WTC11 (cell line): Measurements from ENCODE around the gene NRG2. TPM values are rescaled to one million over a fixed set of nuclear protein-coding genes. Genes with fewer than 3 reads are reported as not detected.

Experiments used
- ATAC-seq: fragments of 200-7000 bp; cut with Tn5 transposase; 2 replicates; pipeline ENCODE4 v1.10.0; 2021; ENCODE audit warnings: mild to moderate bottlenecking, moderate library complexity
- CTCF ChIA-PET: fragments of 300-600 bp; sonication (Branson Sonifier 250); formaldehyde crosslinking; loops from one replicate; lab custom pipeline; 2021; ENCODE audit warnings: antibody characterized with exemption; lab: Charles Lee
- POLR2A ChIA-PET: fragments of 350-600 bp; sonication (Branson Sonifier 250); formaldehyde crosslinking; loops from one replicate; lab custom pipeline; 2021; ENCODE audit warnings: antibody characterized with exemption; lab: Charles Lee
- DNase-seq: peaks from one replicate; pipeline ENCODE4 v3.0.0; 2021; ENCODE audit warnings: low spot score
- H3K27ac Mint-ChIP-seq: 2 replicates; pipeline ENCODE4 v1.8.0; 2021; ENCODE audit warnings: mixed read lengths
- H3K27me3 Mint-ChIP-seq: 2 replicates; pipeline ENCODE4 v1.8.0; 2021; ENCODE audit warnings: low read depth, mild to moderate bottlenecking, moderate library complexity, mixed read lengths
- H3K36me3 Mint-ChIP-seq: 2 replicates; pipeline ENCODE4 v1.8.0; 2021; ENCODE audit warnings: mixed read lengths
- H3K4me1 Mint-ChIP-seq: 2 replicates; pipeline ENCODE4 v1.8.0; 2022; ENCODE audit warnings: mixed read lengths
- H3K4me3 Mint-ChIP-seq: 2 replicates; pipeline ENCODE4 v1.8.0; 2021; ENCODE audit warnings: mild to moderate bottlenecking, moderate library complexity, mixed read lengths
- H3K9me3 Mint-ChIP-seq: 2 replicates; pipeline ENCODE4 v1.8.0; 2021; ENCODE audit warnings: mixed read lengths
- ATF1 ChIP-seq: sonication (generic); formaldehyde crosslinking; IDR thresholded peaks from 2 replicates; pipeline ENCODE4 v1.8.1; 2023; ENCODE audit warnings: mild to moderate bottlenecking, moderate library complexity, missing genetic modification reagents
- CREB1 ChIP-seq: sonication (generic); formaldehyde crosslinking; IDR thresholded peaks from 2 replicates; pipeline ENCODE4 v1.8.0; 2023; ENCODE audit warnings: mild to moderate bottlenecking, missing genetic modification reagents
- GABPB1 ChIP-seq: sonication (generic); formaldehyde crosslinking; IDR thresholded peaks from 2 replicates; pipeline ENCODE4 v1.8.1; 2023; ENCODE audit warnings: mild to moderate bottlenecking, missing genetic modification reagents
- JAZF1 ChIP-seq: fragments of 250-450 bp; sonication (Bioruptor Pico); IDR thresholded peaks from 2 replicates; pipeline ENCODE4 v1.9.0; 2021; ENCODE audit warnings: moderate library complexity, mild to moderate bottlenecking, inconsistent platforms
- SP1 ChIP-seq: sonication (generic); formaldehyde crosslinking; conservative IDR thresholded peaks from 2 replicates; pipeline ENCODE4 v1.8.1; 2022; ENCODE audit warnings: missing genetic modification reagents
- ZNF121 ChIP-seq: sonication (generic); formaldehyde crosslinking; IDR thresholded peaks from 2 replicates; pipeline ENCODE4 v1.8.0; 2023; ENCODE audit warnings: missing genetic modification reagents
- ZNF416 ChIP-seq: fragments of 250-450 bp; sonication (Bioruptor Pico); IDR thresholded peaks from 2 replicates; pipeline ENCODE4 v1.9.0; 2021; ENCODE audit warnings: mild to moderate bottlenecking, inconsistent platforms
- ZNF423 ChIP-seq: fragments of 250-450 bp; sonication (Bioruptor Pico); IDR thresholded peaks from 2 replicates; pipeline ENCODE4 v2.1.2; 2022; ENCODE audit warnings: mild to moderate bottlenecking, moderate library complexity
- ZNF671 ChIP-seq: fragments of 250-450 bp; sonication (Bioruptor Pico); IDR thresholded peaks from 2 replicates; pipeline ENCODE4 v1.8.0; 2021; ENCODE audit warnings: mild to moderate bottlenecking
- total RNA-seq: library from RNA; stranded (reverse); gene quantifications from 3 replicates; pipeline ENCODE4 v1.2.3, GENCODE V29; 2021
- TF ChIP-seq, protein P1 (sequence below): sonication (generic); formaldehyde crosslinking; IDR thresholded peaks from 2 replicates; pipeline ENCODE4 v1.8.1; 2023; ENCODE audit warnings: mild to moderate bottlenecking, missing genetic modification reagents
- TF ChIP-seq, protein P2 (sequence below): sonication (generic); formaldehyde crosslinking; IDR thresholded peaks from 2 replicates; pipeline ENCODE4 v1.8.1; 2022; ENCODE audit warnings: mild to moderate bottlenecking, moderate library complexity, missing genetic modification reagents
- TF ChIP-seq, protein P3 (sequence below): sonication (generic); formaldehyde crosslinking; IDR thresholded peaks from 2 replicates; pipeline ENCODE4 v1.8.1; 2022; ENCODE audit warnings: low read depth, missing genetic modification reagents, borderline replicate concordance
- TF ChIP-seq, protein P4 (sequence below): sonication (generic); formaldehyde crosslinking; IDR thresholded peaks from 2 replicates; pipeline ENCODE4 v1.8.1; 2023; ENCODE audit warnings: mild to moderate bottlenecking, missing genetic modification reagents, moderate library complexity
- TF ChIP-seq, protein P5 (sequence below): fragments of 250-450 bp; sonication (Bioruptor Pico); IDR thresholded peaks from 2 replicates; pipeline ENCODE4 v1.8.0; 2021; ENCODE audit warnings: mild to moderate bottlenecking
- TF ChIP-seq, protein P6 (sequence below): sonication (generic); formaldehyde crosslinking; conservative IDR thresholded peaks from 2 replicates; pipeline ENCODE4 v1.8.1; 2023; ENCODE audit warnings: mild to moderate bottlenecking, low read depth, missing genetic modification reagents, moderate library complexity
- TF ChIP-seq, protein P7 (sequence below): sonication (generic); formaldehyde crosslinking; IDR thresholded peaks from 2 replicates; pipeline ENCODE4 v1.8.0; 2023; ENCODE audit warnings: missing genetic modification reagents

NRG2 gene
- total RNA-seq, 1 experiment from 2014 or later: 0.44 TPM

DNA sequence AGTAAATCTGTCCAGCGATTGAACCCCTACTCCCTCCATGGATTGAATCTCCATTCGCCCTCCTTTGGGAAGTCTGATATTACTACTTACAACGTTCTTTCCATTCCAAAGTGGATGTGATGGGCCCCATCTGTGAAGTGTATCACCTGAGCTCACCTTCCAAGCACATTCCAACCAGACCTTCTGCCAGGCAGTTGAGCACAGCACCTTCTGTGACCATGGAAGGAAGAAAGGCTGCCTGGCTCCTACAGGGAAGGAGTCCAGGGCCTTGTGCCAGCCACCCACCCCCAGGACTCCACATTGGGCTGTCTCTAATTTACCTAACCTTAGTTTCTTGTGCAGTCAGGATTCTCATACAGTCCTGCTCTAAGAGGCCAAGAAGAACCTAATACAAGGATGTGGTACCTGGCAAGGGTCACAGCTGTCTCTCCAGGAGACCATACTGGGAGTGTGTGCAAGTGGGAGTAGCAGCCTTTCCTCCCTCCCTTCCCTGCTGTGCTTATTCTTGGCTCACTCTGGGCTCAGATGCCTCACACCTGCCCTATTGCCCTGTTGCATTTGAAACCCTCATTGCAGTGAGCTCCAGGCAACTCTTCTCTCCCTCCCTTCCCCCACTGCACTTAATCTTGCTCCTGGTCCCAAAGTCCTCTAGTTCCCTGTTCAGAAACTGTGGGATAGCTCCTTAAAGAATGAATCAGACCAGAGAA is 116.1 kb downstream of the NRG2 start (continued):
- TF ChIP-seq JAZF1 (no peak), ZNF121 (no peak)
- TF ChIP-seq, protein P1, sequence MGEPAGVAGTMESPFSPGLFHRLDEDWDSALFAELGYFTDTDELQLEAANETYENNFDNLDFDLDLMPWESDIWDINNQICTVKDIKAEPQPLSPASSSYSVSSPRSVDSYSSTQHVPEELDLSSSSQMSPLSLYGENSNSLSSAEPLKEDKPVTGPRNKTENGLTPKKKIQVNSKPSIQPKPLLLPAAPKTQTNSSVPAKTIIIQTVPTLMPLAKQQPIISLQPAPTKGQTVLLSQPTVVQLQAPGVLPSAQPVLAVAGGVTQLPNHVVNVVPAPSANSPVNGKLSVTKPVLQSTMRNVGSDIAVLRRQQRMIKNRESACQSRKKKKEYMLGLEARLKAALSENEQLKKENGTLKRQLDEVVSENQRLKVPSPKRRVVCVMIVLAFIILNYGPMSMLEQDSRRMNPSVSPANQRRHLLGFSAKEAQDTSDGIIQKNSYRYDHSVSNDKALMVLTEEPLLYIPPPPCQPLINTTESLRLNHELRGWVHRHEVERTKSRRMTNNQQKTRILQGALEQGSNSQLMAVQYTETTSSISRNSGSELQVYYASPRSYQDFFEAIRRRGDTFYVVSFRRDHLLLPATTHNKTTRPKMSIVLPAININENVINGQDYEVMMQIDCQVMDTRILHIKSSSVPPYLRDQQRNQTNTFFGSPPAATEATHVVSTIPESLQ (CRISPR knock-in tag): no peak
- TF ChIP-seq, protein P2, sequence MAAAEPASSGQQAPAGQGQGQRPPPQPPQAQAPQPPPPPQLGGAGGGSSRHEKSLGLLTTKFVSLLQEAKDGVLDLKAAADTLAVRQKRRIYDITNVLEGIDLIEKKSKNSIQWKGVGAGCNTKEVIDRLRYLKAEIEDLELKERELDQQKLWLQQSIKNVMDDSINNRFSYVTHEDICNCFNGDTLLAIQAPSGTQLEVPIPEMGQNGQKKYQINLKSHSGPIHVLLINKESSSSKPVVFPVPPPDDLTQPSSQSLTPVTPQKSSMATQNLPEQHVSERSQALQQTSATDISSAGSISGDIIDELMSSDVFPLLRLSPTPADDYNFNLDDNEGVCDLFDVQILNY (CRISPR knock-in tag): no peak

DNA sequence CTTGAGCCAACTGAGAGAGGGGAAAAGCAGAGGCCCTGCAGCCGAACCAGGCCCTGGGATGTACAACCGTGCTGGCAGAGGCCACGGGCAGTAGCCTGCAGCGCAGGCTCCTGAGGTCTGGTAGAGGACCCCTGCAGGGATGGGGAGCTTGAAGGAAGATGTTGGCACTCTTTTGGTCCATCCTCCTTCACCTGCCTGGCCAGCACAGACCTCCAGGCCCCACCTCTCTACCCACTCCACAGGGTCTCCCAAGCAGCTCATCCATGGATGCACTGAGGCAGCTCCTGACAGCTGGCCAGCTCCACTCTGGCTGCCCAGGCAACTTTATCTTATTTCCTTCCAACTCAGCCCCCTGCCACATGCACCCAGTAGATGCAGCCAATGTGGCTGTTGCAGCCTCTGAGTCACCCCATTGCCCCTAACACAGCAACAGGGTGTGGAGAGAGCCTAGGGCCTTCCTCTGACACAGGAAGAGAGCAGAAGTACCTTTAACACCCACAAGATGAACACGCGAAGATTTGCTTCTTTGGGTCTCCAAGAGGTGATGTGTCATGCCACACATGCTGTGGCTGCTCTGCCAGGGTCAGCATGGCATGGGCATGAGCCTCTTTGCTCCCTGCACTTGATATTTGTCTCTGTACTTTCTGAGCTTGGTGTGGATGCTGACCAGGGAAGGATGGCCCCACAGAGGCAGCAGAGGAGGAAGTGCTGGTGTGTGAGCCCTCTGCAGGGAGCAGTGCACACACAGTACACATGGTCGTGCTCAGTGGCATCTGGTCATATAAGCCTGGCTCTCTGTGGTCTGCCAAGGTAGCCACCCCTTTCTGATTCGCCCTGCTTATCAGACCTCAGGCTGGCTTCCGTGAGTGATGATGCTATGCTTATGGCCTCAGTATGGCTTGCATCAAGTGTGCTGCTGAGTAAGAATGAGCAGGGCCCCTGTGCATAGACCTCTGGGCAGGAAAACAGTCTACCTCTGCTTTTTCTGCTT is 117.2 kb downstream of the NRG2 start:
- Mint-ChIP-seq H3K27ac (no peak overlapping the region), H3K9me3 (no peaks in the 10 kb centered on the region), H3K4me3 (no peak overlapping the region), H3K27me3 (peaks cover 12% of the 10 kb centered on the region), H3K4me1 (no peaks in the 10 kb centered on the region), H3K36me3 (no peaks in the 10 kb centered on the region)
- DNase-seq: no peak
- ATAC-seq: no peak
- TF ChIP-seq, protein P3, sequence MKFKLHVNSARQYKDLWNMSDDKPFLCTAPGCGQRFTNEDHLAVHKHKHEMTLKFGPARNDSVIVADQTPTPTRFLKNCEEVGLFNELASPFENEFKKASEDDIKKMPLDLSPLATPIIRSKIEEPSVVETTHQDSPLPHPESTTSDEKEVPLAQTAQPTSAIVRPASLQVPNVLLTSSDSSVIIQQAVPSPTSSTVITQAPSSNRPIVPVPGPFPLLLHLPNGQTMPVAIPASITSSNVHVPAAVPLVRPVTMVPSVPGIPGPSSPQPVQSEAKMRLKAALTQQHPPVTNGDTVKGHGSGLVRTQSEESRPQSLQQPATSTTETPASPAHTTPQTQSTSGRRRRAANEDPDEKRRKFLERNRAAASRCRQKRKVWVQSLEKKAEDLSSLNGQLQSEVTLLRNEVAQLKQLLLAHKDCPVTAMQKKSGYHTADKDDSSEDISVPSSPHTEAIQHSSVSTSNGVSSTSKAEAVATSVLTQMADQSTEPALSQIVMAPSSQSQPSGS (CRISPR knock-in tag): no peak
- TF ChIP-seq JAZF1: no peak
- TF ChIP-seq, protein P4, sequence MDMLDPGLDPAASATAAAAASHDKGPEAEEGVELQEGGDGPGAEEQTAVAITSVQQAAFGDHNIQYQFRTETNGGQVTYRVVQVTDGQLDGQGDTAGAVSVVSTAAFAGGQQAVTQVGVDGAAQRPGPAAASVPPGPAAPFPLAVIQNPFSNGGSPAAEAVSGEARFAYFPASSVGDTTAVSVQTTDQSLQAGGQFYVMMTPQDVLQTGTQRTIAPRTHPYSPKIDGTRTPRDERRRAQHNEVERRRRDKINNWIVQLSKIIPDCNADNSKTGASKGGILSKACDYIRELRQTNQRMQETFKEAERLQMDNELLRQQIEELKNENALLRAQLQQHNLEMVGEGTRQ (CRISPR knock-in tag): no peak
- TF ChIP-seq ATF1 (CRISPR knock-in tag): no peak
- no peak for TF ChIP-seq ZNF416 (CRISPR knock-in tag)
- no peak for TF ChIP-seq SP1 (CRISPR knock-in tag)
- TF ChIP-seq, protein P5, sequence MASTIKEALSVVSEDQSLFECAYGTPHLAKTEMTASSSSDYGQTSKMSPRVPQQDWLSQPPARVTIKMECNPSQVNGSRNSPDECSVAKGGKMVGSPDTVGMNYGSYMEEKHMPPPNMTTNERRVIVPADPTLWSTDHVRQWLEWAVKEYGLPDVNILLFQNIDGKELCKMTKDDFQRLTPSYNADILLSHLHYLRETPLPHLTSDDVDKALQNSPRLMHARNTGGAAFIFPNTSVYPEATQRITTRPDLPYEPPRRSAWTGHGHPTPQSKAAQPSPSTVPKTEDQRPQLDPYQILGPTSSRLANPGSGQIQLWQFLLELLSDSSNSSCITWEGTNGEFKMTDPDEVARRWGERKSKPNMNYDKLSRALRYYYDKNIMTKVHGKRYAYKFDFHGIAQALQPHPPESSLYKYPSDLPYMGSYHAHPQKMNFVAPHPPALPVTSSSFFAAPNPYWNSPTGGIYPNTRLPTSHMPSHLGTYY (CRISPR knock-in tag): no peak
- TF ChIP-seq, protein P6, sequence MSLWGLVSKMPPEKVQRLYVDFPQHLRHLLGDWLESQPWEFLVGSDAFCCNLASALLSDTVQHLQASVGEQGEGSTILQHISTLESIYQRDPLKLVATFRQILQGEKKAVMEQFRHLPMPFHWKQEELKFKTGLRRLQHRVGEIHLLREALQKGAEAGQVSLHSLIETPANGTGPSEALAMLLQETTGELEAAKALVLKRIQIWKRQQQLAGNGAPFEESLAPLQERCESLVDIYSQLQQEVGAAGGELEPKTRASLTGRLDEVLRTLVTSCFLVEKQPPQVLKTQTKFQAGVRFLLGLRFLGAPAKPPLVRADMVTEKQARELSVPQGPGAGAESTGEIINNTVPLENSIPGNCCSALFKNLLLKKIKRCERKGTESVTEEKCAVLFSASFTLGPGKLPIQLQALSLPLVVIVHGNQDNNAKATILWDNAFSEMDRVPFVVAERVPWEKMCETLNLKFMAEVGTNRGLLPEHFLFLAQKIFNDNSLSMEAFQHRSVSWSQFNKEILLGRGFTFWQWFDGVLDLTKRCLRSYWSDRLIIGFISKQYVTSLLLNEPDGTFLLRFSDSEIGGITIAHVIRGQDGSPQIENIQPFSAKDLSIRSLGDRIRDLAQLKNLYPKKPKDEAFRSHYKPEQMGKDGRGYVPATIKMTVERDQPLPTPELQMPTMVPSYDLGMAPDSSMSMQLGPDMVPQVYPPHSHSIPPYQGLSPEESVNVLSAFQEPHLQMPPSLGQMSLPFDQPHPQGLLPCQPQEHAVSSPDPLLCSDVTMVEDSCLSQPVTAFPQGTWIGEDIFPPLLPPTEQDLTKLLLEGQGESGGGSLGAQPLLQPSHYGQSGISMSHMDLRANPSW: no peak
- no peak for TF ChIP-seq ZNF671 (CRISPR knock-in tag)
- TF ChIP-seq, protein P7, sequence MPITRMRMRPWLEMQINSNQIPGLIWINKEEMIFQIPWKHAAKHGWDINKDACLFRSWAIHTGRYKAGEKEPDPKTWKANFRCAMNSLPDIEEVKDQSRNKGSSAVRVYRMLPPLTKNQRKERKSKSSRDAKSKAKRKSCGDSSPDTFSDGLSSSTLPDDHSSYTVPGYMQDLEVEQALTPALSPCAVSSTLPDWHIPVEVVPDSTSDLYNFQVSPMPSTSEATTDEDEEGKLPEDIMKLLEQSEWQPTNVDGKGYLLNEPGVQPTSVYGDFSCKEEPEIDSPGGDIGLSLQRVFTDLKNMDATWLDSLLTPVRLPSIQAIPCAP (CRISPR knock-in tag): no peak
- TF ChIP-seq CREB1 (CRISPR knock-in tag): no peak
- TF ChIP-seq GABPB1: no peak
- TF ChIP-seq ZNF423 (CRISPR knock-in tag): no peak
- CTCF ChIA-PET: interaction anchor here (1.0 to 2.9 kb wide), 3 partner anchors 9 to 53 kb away, joined by 3 to 12 read pairs (median 3); no protein-coding TSS in a partner anchor
- POLR2A ChIA-PET: no interaction called here
